Medulla oblongata (tissue), 1 donor: ENCODE data around the gene KHDC3L.
"Not testable (repeated sequence)": the region's sequence is repeated elsewhere in the genome, so short reads cannot be mapped to it uniquely, and the experiment has no call there.

Source experiments
- DNase-seq: peaks from one replicate; pipeline ENCODE4 v3.0.0-alpha.2; 2015; ENCODE audit errors: extremely low spot score

The KHDC3L gene

DNA sequence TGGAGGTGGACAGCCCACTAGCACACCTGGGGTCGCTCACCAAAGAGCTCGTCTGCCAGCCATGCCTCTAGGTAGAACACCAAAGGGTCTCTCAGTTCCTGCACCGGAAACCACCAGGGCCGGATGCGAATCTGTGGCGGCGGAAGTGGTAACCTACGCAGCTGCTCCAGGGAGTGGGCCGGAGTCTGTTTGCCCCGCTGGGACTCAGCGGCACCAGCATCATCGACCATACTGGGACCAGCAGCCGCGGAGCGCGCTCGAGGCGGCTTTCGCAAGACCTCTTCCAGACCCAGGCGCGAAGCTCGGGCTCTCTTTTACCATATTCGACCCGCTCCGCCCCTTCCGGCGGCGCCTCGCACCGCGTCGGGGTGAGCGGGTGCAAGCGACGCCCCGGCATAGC is 7.1 kb downstream of the KHDC3L start, which contains the start of gene OOEP:
Gene OOEP, minus strand, starts transcription at position 335 of the 400 bp plus-strand sequence. Its CDS starts 105 bp downstream, at position 230.
- no peak for DNase-seq

GRCh38 chr6:73371984-73372383 is 9.5 kb downstream of the KHDC3L start:
- DNase-seq: no peak

GRCh38 chr6:73372516-73372915 is 10.1 kb downstream of the KHDC3L start:
- peak; percentile 14 for DNase-seq

GRCh38 chr6:73375216-73375615 is 12.8 kb downstream of the KHDC3L start:
- no peak for DNase-seq

DNA sequence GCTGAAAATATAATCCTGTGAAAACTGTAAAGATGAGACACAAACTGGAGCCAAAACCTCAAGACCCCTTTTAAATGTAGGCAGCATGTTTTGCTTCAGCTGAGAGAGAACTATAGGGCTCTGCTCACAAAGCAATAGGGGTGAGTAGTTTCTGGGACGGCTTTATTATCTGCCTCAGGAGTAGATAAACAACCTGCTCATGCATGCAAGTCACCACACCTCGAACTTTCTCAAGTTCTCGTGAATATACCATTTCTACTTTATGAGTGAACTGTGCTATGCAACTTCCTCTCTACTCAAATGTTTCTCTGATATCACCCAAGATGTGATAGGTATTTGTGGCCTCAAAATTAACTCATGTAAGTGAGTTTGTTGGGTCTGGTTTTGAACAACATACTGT is 14.8 kb downstream of the KHDC3L start:
- no peak for DNase-seq

DNA sequence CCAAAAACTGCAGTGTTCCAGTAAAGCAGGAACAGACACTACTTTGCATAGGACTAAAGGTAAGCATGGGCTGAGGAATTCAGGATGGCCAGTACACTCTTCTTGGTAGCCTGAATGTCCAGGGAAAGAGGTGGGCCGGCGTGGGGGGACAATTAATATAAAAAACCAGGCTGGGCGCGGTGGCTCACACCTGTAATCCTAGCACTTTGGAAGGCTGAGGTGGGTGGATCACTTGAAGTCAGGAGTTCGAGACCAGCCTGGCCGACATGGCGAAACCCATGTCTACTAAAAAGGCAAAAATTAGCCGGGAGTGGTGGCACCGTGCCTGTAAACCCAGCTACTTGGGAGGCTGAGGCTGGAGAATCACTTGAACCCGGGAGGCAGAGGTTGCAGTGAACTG is 19.1 kb downstream of the KHDC3L start:
- not testable (repeated sequence) for DNase-seq

- DNase-seq: no peak
Observed at GRCh38 chr6:73382462-73383113, 20.1 kb downstream of the KHDC3L start.

DNA sequence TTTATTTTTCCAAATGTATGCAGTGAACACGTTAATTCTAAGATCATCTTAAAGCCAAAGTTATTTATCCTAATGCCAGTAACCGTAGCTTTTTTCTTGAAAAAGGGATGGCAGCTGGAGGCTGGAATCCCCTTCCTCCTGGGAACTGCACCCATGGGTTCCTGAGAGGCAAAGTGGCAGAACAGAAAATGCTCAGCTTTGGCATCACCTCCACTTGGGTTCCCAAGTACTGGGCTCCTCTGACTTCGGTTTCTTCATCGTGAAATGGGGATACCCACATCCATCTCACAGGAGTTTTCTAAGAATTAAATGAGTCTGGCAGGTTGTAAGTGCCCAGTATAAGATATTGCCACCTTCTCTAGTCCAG is 26.0 kb downstream of the KHDC3L start:
- no peak for DNase-seq

- peak; percentile 56 for DNase-seq
Observed at GRCh38 chr6:73388800-73389512, 26.5 kb downstream of the KHDC3L start.

GRCh38 chr6:73389854-73390253 is 27.4 kb downstream of the KHDC3L start:
- no peak for DNase-seq

- no peak for DNase-seq
Observed at GRCh38 chr6:73391675-73392074, 29.2 kb downstream of the KHDC3L start.

DNA sequence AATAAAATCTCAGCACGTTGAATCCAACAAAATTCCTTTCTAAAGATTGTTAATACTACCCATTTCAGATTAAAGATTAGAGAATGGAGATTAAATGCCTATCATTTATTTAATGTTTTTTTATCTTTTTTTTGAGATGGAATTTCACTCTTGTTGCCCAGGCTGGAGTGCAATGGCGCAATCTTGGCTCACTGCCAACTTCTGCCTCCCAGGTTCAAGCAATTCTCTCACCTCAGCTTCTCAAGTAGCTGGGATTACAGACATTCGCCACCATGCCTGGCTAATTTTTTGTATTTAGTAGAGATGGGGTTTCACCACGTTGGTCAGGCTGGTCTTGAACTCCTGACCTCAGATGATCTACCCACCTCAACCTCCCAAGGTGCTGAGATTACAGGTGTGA is 29.7 kb downstream of the KHDC3L start:
- not testable (repeated sequence) for DNase-seq

- DNase-seq: no peak
Observed at GRCh38 chr6:73393278-73393677, 30.8 kb downstream of the KHDC3L start.

DNA sequence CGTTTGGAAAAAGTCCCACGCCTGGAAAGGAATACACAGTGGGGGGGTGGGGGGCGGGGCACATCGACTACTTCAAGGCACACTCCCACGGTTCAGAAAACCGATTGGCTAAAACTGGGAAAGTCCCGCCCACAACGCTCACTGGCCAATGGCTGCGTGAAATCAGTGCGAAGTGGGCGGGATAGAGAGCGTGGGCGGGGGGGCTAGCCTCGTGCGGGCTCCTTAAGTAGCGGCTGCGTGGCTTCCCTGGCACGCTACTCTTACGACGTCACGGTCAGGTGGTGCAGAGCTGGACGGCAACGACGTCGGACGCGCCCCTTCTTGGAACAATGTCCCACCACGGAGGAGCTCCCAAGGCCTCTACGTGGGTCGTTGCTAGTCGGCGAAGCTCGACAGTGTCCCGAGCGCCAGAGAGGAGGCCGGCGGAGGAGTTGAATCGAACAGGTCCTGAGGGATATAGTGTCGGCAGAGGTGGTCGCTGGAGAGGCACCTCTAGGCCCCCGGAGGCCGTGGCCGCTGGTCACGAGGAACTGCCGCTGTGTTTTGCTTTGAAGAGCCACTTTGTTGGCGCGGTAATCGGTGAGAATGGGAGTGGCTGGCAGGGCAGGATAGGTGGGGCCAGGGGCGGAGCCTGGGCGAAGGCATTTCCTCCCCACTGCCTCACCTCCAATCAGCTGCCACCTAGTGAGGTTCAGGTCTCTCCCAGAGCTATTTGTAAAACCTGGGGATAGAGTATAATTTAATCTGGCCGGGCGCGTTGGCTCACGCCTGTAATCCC is 32.3 kb downstream of the KHDC3L start, which contains the start of gene DDX43:
Gene DDX43, plus strand, starts transcription at position 252 of the 778 bp plus-strand sequence. Its CDS starts 78 bp downstream, at position 330.
- DNase-seq: peak; percentile 47

DNA sequence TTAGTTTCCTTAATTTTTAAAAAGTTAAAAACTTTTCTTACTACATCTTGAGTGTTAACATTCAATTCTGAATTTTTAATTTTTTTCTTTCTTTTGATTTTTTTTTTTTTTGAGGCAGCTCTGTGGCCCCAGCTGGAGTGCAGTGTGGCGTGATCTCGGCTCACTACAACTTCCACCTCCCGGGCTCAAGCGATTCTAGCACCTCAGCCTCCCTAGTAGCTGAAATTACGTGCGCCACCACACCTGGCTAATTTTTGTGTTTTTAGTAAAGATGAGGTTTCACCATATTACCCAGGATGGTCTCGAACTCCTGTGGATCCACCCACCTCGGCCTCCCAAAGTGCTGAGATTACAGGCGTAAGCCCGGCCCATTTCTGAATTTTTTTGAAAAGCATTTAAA is 33.4 kb downstream of the KHDC3L start:
- no peak for DNase-seq

DNA sequence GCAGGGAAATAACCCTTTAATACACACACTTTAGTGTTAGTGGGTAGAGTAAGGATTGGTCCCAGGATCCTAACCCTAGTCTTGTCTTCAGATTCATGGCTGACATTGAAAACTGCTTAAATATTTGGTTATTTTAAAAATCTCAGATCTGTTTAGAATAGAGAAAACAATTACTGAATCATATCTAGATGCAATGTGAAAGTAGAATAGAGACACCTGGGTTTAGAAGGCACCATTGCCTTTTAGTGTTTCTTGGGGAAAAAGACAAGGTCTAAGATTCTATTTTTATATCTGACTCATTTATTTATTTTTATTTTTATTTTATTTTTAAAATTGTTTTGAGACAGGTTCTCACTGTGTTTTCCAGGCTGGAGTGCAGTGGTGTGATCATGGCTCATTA is 38.2 kb downstream of the KHDC3L start:
- DNase-seq: no peak

- DNase-seq: no peak
Observed at GRCh38 chr6:73409395-73409794, 46.9 kb downstream of the KHDC3L start.

- no peak for DNase-seq
Observed at GRCh38 chr6:73413102-73413501, 50.6 kb downstream of the KHDC3L start.
